ENCODE data around the gene F2. TPM values are rescaled to one million over a fixed set of nuclear protein-coding genes. Genes with fewer than 3 reads are reported as not detected.

F2 gene
- total and polyA plus RNA-seq, 2 of the 13 experiments (the other 11 are each of a cell fraction or from before 2014, with no cell fraction given) = 330 to 801 TPM

- TF ChIP-seq POLR2AphosphoS5 (IDR thresholded peaks at IDR 0.05; ENCODE audit: low read depth, low read length) (peak; percentile 73), DBP (CRISPR knock-in tag; IDR thresholded peaks at IDR 0.05; ENCODE audit: not compliant biosample characterization) (no peak), REPIN1 (CRISPR knock-in tag; IDR thresholded peaks at IDR 0.05; ENCODE audit: borderline replicate concordance, low read depth) (no peak), SP5 (CRISPR knock-in tag; IDR thresholded peaks at IDR 0.05; ENCODE audit: borderline replicate concordance, low read depth) (no peak), ZNF790 (CRISPR knock-in tag; IDR thresholded peaks at IDR 0.05; ENCODE audit: borderline replicate concordance) (no peak), ZNF230 (CRISPR knock-in tag; IDR thresholded peaks at IDR 0.05) (no peak), KDM5B (CRISPR knock-in tag; IDR thresholded peaks at IDR 0.05; ENCODE audit: borderline replicate concordance) (0 out of 2 replicates have a peak, but pooled peaks have one; percentile 13), FOXC1 (CRISPR knock-in tag; IDR thresholded peaks at IDR 0.05; ENCODE audit: borderline replicate concordance) (0 out of 2 replicates have a peak, but pooled peaks have one; percentile 37), FOXA3 (CRISPR knock-in tag; IDR thresholded peaks at IDR 0.05) (peak; percentile 18; the same call in 1 of the 2 replicates), HOMEZ (CRISPR knock-in tag; IDR thresholded peaks at IDR 0.05; ENCODE audit: low read depth) (no peak), POLR2A (IDR thresholded peaks at IDR 0.05; ENCODE audit: insufficient read depth in 1 of 2, low read depth in 2 of 2, low read length in 2 of 2) (peak in 1 of 2 experiments; percentile 38; a peak in 2 of 4 replicates)
Observed at GRCh38 chr11:46743693-46744339, 24.8 kb downstream of the F2 start (continued).

- intact Hi-C loops (cut with micrococcal nuclease; ENCODE audit: unreplicated experiment) = no loop called here
- H3K27me3 ChIP-seq (ENCODE audit: control insufficient read depth in 1 of 2, insufficient read depth in 2 of 2, low read length in 2 of 2) = no peaks in the 10 kb centered on the region
- peaks cover 24 to 53% of the 10 kb centered on the region in 2 experiments for H3K36me3 ChIP-seq (replicated peaks in 1 of 2; ENCODE audit: control insufficient read depth in 1 of 2, insufficient read depth in 2 of 2, low read length in 2 of 2)
- WGBS (ENCODE audit: low lambda C conversion rate) = 100% methylated on average over 1 of the region's 1 CpG
- in situ Hi-C loops (cut with HindIII; ENCODE audit: extremely low pct_ligation_motif_present, low pct_unique_long_range_greater_than_20kb) = no loop called here
- no peaks in the 10 kb centered on the region for H3K9me3 ChIP-seq (ENCODE audit: low read length)
- H3K4me2 ChIP-seq (ENCODE audit: low read depth, low read length) = no peak overlapping the region
- CTCF ChIA-PET (ENCODE audit: low intra/inter-chr PET ratio, low total read pairs) = no interaction called here
- BruUV-seq (replicated peaks) = TSS peak; percentile 35
- H3K9ac ChIP-seq (ENCODE audit: insufficient read depth, low read depth, low read length) = no peak overlapping the region
- no peaks in the 10 kb centered on the region for H3K79me2 ChIP-seq (ENCODE audit: insufficient read depth, low read length)
- no peak overlapping the region for H2AFZ ChIP-seq (ENCODE audit: low read length)
- H3K4me1 ChIP-seq (ENCODE audit: insufficient read depth, low read length) = peaks cover 5% of the 10 kb centered on the region
- ATAC-seq = no peak
- H3K4me3 ChIP-seq (replicated peaks in 1 of 3; ENCODE audit: insufficient read depth in 1 of 3, low read depth in 2 of 3, low read length in 3 of 3) = no peak overlapping the region
- no peak for FAIRE-seq
- H3K27ac ChIP-seq (ENCODE audit: extremely low read length, insufficient read depth, low read length) = no peak overlapping the region
- peaks cover 7% of the 10 kb centered on the region for H4K20me1 ChIP-seq (ENCODE audit: insufficient read depth, low read length)
- no peak for DNase-seq (ENCODE audit: low spot score)
- POLR2A ChIA-PET = interaction anchor here (1.2 to 1.5 kb wide), 3 partner anchors 10 to 58 kb away, joined by 3 to 4 read pairs (median 3); no protein-coding TSS in a partner anchor
- TF ChIP-seq POLR2AphosphoS5 (IDR thresholded peaks at IDR 0.05; ENCODE audit: low read depth, low read length) (peak; percentile 27), AGO2 (optimal IDR thresholded peaks at IDR 0.05; ENCODE audit: low read depth, low read length) (peak; percentile 43), TERF1 (CRISPR knock-in tag; IDR thresholded peaks at IDR 0.05) (no peak), ZC3H13 (CRISPR knock-in tag; IDR thresholded peaks at IDR 0.05) (peak; percentile 59), RBFOX2 (IDR thresholded peaks at IDR 0.05; ENCODE audit: low read depth, low read length) (peak; percentile 66), RBM22 (optimal IDR thresholded peaks at IDR 0.05; ENCODE audit: low read length) (peak; percentile 94), POLR2A (IDR thresholded peaks at IDR 0.05; ENCODE audit: insufficient read depth in 1 of 2, low read depth in 2 of 2, low read length in 2 of 2) (peak in 1 of 2 experiments; percentile 67; a peak in 2 of 4 replicates), NFIC (IDR thresholded peaks at IDR 0.05; ENCODE audit: low read length) (peak; percentile 38), LCORL (IDR thresholded peaks at IDR 0.05) (no peak), LCORL (CRISPR knock-in tag; IDR thresholded peaks at IDR 0.05) (no peak)
Observed at GRCh38 chr11:46745328-46745727, 26.3 kb downstream of the F2 start.
